Common myeloid progenitor, CD34-positive (primary cell): ENCODE results near the gene KRT6C.
A peak's percentile ranks its signal among the peaks of the same experiment; 100 is the strongest.

Experiments
- CTCF ChIA-PET: fragments of 350-600 bp; sonication (Branson Sonifier 250); formaldehyde crosslinking; loops from one replicate; lab custom pipeline; 2021; ENCODE audit warnings: antibody characterized with exemption; lab: Charles Lee
- POLR2A ChIA-PET: fragments of 350-600 bp; sonication (Branson Sonifier 250); formaldehyde crosslinking; loops from one replicate; lab custom pipeline; 2021; ENCODE audit warnings: antibody characterized with exemption; lab: Charles Lee
- DNase-seq, 3 donors: peaks; one replicate each; pipeline versions ENCODE4 v3.0.0 to v3.0.0-alpha.2; 2013
- H3K27ac ChIP-seq, 2 experiments: 1 replicate in 1 of 2; 2 replicates in 1 of 2; pipeline ENCODE4 v1.7.0; 2013; ENCODE audit warnings: inconsistent platforms in 2 of 2, low read length in 2 of 2, mild to moderate bottlenecking in 2 of 2, low read depth in 1 of 2, moderate library complexity in 1 of 2; ENCODE audit not compliant: severe bottlenecking in 2 of 2, insufficient read depth in 1 of 2, poor library complexity in 1 of 2
- H3K27me3 ChIP-seq, 5 experiments: replicated peaks in 2 of 5; 1 replicate in 3 of 5; 2 replicates in 2 of 5; pipeline versions ENCODE4 v1.6.1 to v1.7.0; 2013; ENCODE audit warnings: low read length in 4 of 5, mild to moderate bottlenecking in 2 of 5, moderate library complexity in 2 of 5, inconsistent platforms in 1 of 5; ENCODE audit not compliant: insufficient read depth in 5 of 5, control insufficient read depth in 4 of 5
- H3K36me3 ChIP-seq, 4 experiments: 1 replicate in 2 of 4; 2 replicates in 2 of 4; pipeline versions ENCODE4 v1.6.1 to v1.7.0; 2013; ENCODE audit warnings: low read length in 3 of 4, control low read depth in 1 of 4, mild to moderate bottlenecking in 1 of 4; ENCODE audit not compliant: control insufficient read depth in 4 of 4, insufficient read depth in 4 of 4
- H3K4me1 ChIP-seq, 4 experiments: 1 replicate in 3 of 4; 2 replicates in 1 of 4; pipeline versions ENCODE4 v1.6.1 to v1.7.1; 2013; ENCODE audit warnings: low read length in 3 of 4, mild to moderate bottlenecking in 3 of 4, control low read depth in 1 of 4, inconsistent platforms in 1 of 4, moderate library complexity in 1 of 4; ENCODE audit not compliant: control insufficient read depth in 4 of 4, insufficient read depth in 4 of 4; ENCODE audit errors: control extremely low read depth in 1 of 4
- H3K4me3 ChIP-seq, 7 experiments: 1 replicate in 4 of 7; 2 replicates in 3 of 7; pipeline versions ENCODE4 v1.5.1 to v1.7.0; 2013; ENCODE audit warnings: mild to moderate bottlenecking in 7 of 7, low read length in 6 of 7, moderate library complexity in 6 of 7, inconsistent platforms in 2 of 7, low read depth in 2 of 7, control low read depth in 1 of 7; ENCODE audit not compliant: insufficient read depth in 4 of 7, control insufficient read depth in 1 of 7; ENCODE audit errors: extremely low read depth in 1 of 7
- H3K9me3 ChIP-seq, 5 experiments: 1 replicate in 4 of 5; 2 replicates in 1 of 5; pipeline versions ENCODE4 v1.6.1 to v1.7.1; 2013; ENCODE audit warnings: low read length in 4 of 5, mild to moderate bottlenecking in 2 of 5, inconsistent platforms in 1 of 5, low read depth in 1 of 5, moderate library complexity in 1 of 5; ENCODE audit not compliant: control insufficient read depth in 4 of 5, insufficient read depth in 2 of 5; ENCODE audit errors: control extremely low read depth in 1 of 5
- WGBS: methylation state at CpG from one replicate; pipeline ENCODE4 v1.1.5; 2013; ENCODE audit not compliant: insufficient coverage; 5-methylcytosine and 5-hydroxymethylcytosine counted together

Gene KRT6C

GRCh38 chr12:52446367-52447045 is 27.1 kb downstream of the KRT6C start:
- ChIA-PET POLR2A (no interaction called here), CTCF (no interaction called here)
- H3K4me3 ChIP-seq = no peak overlapping the region
- peak; percentile 24 to 70 (median 65) for DNase-seq
- no peak overlapping the region for H3K27ac ChIP-seq
- H3K9me3 ChIP-seq = peaks cover 0 to 1% (median 0%) of the 10 kb centered on the region in 5 experiments
- peaks cover 3 to 18% (median 12%) of the 10 kb centered on the region in 5 experiments for H3K27me3 ChIP-seq
- peaks cover 0 to 3% (median 2%) of the 10 kb centered on the region in 4 experiments for H3K4me1 ChIP-seq
- no peaks in the 10 kb centered on the region for H3K36me3 ChIP-seq
- 47% methylated on average over 3 of the region's 6 CpGs for WGBS

GRCh38 chr12:52445876-52446275 is 27.7 kb downstream of the KRT6C start:
- Histone ChIP-seq H3K36me3 (no peaks in the 10 kb centered on the region), H3K4me3 (no peak overlapping the region), H3K4me1 (peaks cover 0 to 3% (median 2%) of the 10 kb centered on the region in 4 experiments), H3K27ac (no peak overlapping the region), H3K9me3 (peaks cover 0 to 1% (median 0%) of the 10 kb centered on the region in 5 experiments), H3K27me3 (peaks cover 3 to 18% (median 12%) of the 10 kb centered on the region in 5 experiments)
- ChIA-PET CTCF (no interaction called here), POLR2A (no interaction called here)
- WGBS = 68% methylated on average over 3 of the region's 3 CpGs
- no peak for DNase-seq

GRCh38 chr12:52444647-52445595 is 28.7 kb downstream of the KRT6C start:
- POLR2A ChIA-PET = no interaction called here
- DNase-seq = no peak
- no peak overlapping the region for H3K4me3 ChIP-seq
- H3K27ac ChIP-seq = no peak overlapping the region
- peaks cover 0 to 1% (median 0%) of the 10 kb centered on the region in 5 experiments for H3K9me3 ChIP-seq
- CTCF ChIA-PET = interaction anchor here (1.0 kb wide), 1 partner anchor 9 kb away, joined by 3 read pairs; no protein-coding TSS in a partner anchor
- no peaks in the 10 kb centered on the region for H3K36me3 ChIP-seq
- H3K4me1 ChIP-seq = peaks cover 0 to 3% (median 2%) of the 10 kb centered on the region in 4 experiments
- H3K27me3 ChIP-seq = peaks cover 3 to 14% (median 12%) of the 10 kb centered on the region in 5 experiments
- WGBS = 89% methylated on average over 5 of the region's 10 CpGs

- CTCF ChIA-PET = no interaction called here
- Histone ChIP-seq H3K4me1 (peaks cover 0 to 3% (median 2%) of the 10 kb centered on the region in 4 experiments), H3K9me3 (peaks cover 0 to 1% (median 0%) of the 10 kb centered on the region in 5 experiments), H3K36me3 (no peaks in the 10 kb centered on the region), H3K27me3 (peaks cover 6 to 14% (median 12%) of the 10 kb centered on the region in 5 experiments), H3K27ac (no peak overlapping the region), H3K4me3 (no peak overlapping the region)
- 100% methylated on average over 1 of the region's 3 CpGs for WGBS
- POLR2A ChIA-PET = no interaction called here
- DNase-seq = no peak
Measured at GRCh38 chr12:52443966-52444365, 29.6 kb downstream of the KRT6C start.

GRCh38 chr12:52442600-52443061 is 31.0 kb downstream of the KRT6C start:
- no peak overlapping the region for H3K27ac ChIP-seq
- DNase-seq = no peak
- 27% methylated on average over 5 of the region's 6 CpGs for WGBS

GRCh38 chr12:52441320-52441911 is 32.2 kb downstream of the KRT6C start:
- no peaks in the 10 kb centered on the region for H3K4me1 ChIP-seq
- CTCF ChIA-PET = no interaction called here

More at GRCh38 chr12:52442600-52443061, 31.0 kb downstream of the KRT6C start:
- H3K36me3 ChIP-seq = no peaks in the 10 kb centered on the region
- H3K9me3 ChIP-seq = peaks cover 0 to 1% (median 0%) of the 10 kb centered on the region in 5 experiments
- CTCF ChIA-PET = no interaction called here
- POLR2A ChIA-PET = no interaction called here
- H3K27me3 ChIP-seq = peaks cover 7 to 14% (median 12%) of the 10 kb centered on the region in 5 experiments
- no peak overlapping the region for H3K4me3 ChIP-seq
- peaks cover 0 to 3% (median 2%) of the 10 kb centered on the region in 4 experiments for H3K4me1 ChIP-seq

More at GRCh38 chr12:52441320-52441911, 32.2 kb downstream of the KRT6C start:
- DNase-seq = no peak
- H3K27me3 ChIP-seq = peaks cover 7 to 14% (median 12%) of the 10 kb centered on the region in 5 experiments
- no peak overlapping the region for H3K27ac ChIP-seq
- POLR2A ChIA-PET = no interaction called here
- 86% methylated on average over 9 of the region's 9 CpGs for WGBS
- no peaks in the 10 kb centered on the region for H3K36me3 ChIP-seq
- H3K9me3 ChIP-seq = peaks cover 0 to 1% (median 0%) of the 10 kb centered on the region in 5 experiments
- H3K4me3 ChIP-seq = no peak overlapping the region
